Activated CD4-positive, alpha-beta T cell treated with anti-CD3 and anti-CD28 coated beads, Interleukin-2, amount 10 ng/mL, durations not matched to agents 24 days and 14 days (primary cell): Measurements from ENCODE around the gene SEC14L2. TPM values are rescaled to one million over a fixed set of nuclear protein-coding genes. Genes with fewer than 3 reads are reported as not detected.

Experiments
- DNase-seq: peaks from one replicate; pipeline ENCODE4 v3.0.0; 2022
- H3K27ac Mint-ChIP-seq: one replicate; pipeline ENCODE4 v1.8.0; 2022; ENCODE audit warnings: mild to moderate bottlenecking, mixed read lengths
- H3K27me3 Mint-ChIP-seq: one replicate; pipeline ENCODE4 v1.8.0; 2022; ENCODE audit warnings: mixed read lengths
- H3K36me3 Mint-ChIP-seq: one replicate; pipeline ENCODE4 v1.8.0; 2022; ENCODE audit warnings: low read depth, mild to moderate bottlenecking, mixed read lengths
- H3K4me1 Mint-ChIP-seq: one replicate; pipeline ENCODE4 v1.8.0; 2021; ENCODE audit warnings: mixed read lengths
- H3K4me3 Mint-ChIP-seq: one replicate; pipeline ENCODE4 v1.8.0; 2022; ENCODE audit warnings: mild to moderate bottlenecking, moderate library complexity, mixed read lengths
- H3K9me3 Mint-ChIP-seq: one replicate; pipeline ENCODE4 v1.8.0; 2021; ENCODE audit warnings: mixed read lengths
- intact Hi-C: fragments of 100-400 bp; cut with micrococcal nuclease; formaldehyde crosslinking; loops from one replicate; pipeline ENCODE4 v1.15.1; 2023
- total RNA-seq: library from RNA; stranded (reverse); gene quantifications from 2 replicates; pipeline ENCODE4 v1.2.3, GENCODE V29; 2022

The SEC14L2 gene
- total RNA-seq, 1 donor from 2014 or later: 26.7 TPM

DNA sequence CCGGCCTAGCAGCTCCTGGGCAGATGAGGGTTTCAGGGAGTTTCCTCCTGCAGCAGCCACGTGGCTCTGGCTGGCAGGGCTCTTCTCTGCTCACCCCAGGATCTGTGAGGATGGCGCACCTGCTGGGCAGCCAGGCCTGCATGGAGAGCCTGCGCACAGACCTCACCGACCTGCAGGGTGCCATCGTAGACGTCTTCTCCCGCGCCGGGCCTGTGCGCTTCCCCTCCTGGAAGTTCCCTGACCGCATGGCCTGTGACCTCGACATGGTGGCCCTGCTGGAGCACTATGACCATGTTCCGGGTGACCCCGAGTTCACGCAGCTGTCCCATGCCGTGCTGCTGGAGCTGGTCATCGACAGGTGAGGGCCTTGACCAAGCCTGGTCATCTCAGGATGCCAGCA, 30.9 kb upstream of the SEC14L2 start:
- no peak for DNase-seq
- Mint-ChIP-seq H3K4me3 (no peak overlapping the region), H3K4me1 (no peaks in the 10 kb centered on the region), H3K36me3 (no peaks in the 10 kb centered on the region), H3K27ac (no peak overlapping the region), H3K27me3 (no peaks in the 10 kb centered on the region), H3K9me3 (no peaks in the 10 kb centered on the region)
- intact Hi-C loops: no loop called here

DNA sequence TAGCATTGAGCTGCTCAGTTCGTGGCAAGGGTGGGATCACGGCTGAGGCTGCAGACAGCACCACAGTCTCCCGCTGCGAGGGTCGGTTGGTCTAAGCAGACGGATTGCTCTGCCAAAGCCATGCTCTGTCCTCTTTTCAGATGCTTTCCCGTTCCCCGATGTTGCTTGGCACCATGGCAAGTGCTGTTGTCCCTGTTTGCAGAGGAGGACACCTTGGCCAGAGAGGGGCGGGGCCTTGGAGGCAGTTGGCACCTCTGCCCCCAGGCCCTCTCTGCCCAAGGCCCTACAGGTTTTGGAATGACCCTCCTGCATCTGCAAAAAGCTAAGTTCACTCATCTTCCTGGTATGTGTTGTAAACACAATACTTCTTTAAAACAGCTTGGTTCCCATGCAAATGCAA, 28.4 kb upstream of the SEC14L2 start:
- H3K4me3 Mint-ChIP-seq: no peak overlapping the region
- DNase-seq: no peak
- intact Hi-C loops: no loop called here
- H3K36me3 Mint-ChIP-seq: no peaks in the 10 kb centered on the region
- no peaks in the 10 kb centered on the region for H3K4me1 Mint-ChIP-seq
- H3K27me3 Mint-ChIP-seq: no peaks in the 10 kb centered on the region
- H3K9me3 Mint-ChIP-seq: no peaks in the 10 kb centered on the region
- no peak overlapping the region for H3K27ac Mint-ChIP-seq

DNA sequence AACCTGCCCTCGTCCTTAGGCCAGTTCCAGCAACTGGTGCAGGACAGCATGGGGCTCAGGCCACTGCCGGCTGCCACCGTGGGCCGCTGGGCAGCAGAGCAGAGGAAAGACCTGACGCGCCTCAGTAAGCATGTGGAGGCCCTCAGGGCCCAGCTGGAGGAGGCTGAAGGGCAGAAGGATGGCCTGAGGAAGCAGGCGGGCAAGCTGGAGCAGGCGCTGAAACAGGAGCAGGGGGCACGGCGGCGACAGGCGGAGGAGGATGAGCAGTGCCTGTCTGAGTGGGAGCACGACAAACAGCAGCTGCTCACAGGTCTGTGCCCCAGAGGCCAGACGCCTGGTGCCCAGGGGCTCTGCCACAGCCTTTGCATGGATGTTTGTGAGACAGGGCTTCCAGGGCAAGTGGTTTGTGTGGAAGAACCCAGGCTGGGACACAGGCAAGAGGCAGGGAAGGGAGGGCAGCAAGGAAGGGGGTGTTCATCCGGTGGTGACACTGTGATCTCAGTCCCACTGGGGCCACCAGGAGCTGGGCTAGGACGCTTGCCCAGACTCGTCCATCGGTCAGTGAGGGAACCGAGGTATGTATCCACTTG, 26.1 kb upstream of the SEC14L2 start:
- H3K27me3 Mint-ChIP-seq: no peaks in the 10 kb centered on the region
- H3K9me3 Mint-ChIP-seq: no peaks in the 10 kb centered on the region
- no peak for DNase-seq
- no peak overlapping the region for H3K4me3 Mint-ChIP-seq
- H3K27ac Mint-ChIP-seq: no peak overlapping the region
- intact Hi-C loops: no loop called here
- H3K4me1 Mint-ChIP-seq: no peaks in the 10 kb centered on the region
- no peaks in the 10 kb centered on the region for H3K36me3 Mint-ChIP-seq

DNA sequence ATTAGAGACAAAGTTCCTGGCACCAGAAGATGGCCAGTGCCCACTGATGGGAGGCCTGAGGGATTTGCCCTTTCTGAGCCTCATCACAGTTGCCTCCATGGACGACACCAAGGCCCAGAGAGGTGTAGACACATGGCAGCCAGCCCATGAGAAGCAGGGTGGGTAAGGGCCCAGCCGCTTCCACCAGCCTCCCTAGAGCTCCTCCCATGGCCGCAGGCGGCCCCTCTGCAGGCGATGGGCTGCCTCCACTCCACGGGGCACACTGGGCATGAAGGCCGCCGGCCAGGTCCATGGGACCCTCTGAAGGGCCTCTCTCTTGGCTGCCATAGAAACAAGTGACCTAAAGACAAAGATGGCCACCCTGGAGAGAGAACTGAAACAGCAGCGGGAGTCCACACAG, 25.5 kb upstream of the SEC14L2 start:
- Mint-ChIP-seq H3K27ac (no peak overlapping the region), H3K4me1 (no peaks in the 10 kb centered on the region), H3K36me3 (no peaks in the 10 kb centered on the region), H3K4me3 (no peak overlapping the region), H3K9me3 (no peaks in the 10 kb centered on the region), H3K27me3 (no peaks in the 10 kb centered on the region)
- intact Hi-C loops: no loop called here
- DNase-seq: no peak

DNA sequence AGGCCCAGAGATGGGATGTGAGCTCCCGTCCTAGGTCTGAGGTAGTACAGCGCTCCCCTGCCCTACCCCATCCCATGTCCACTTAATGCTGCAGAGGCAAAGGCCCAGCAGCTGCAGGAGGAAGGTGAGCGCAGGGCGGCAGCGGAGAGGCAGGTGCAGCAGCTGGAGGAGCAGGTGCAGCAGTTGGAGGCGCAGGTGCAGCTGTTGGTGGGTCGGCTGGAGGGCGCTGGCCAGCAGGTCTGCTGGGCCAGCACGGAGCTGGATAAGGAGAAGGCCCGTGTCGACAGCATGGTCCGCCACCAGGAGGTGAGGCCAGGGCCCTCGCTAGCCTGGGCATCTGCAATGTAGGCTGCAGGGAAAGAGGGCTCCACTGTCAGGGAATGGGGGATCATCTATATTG, 24.8 kb upstream of the SEC14L2 start:
- no peak overlapping the region for H3K4me3 Mint-ChIP-seq
- no peaks in the 10 kb centered on the region for H3K4me1 Mint-ChIP-seq
- no peaks in the 10 kb centered on the region for H3K9me3 Mint-ChIP-seq
- intact Hi-C loops: no loop called here
- DNase-seq: no peak
- H3K36me3 Mint-ChIP-seq: no peaks in the 10 kb centered on the region
- H3K27ac Mint-ChIP-seq: no peak overlapping the region
- H3K27me3 Mint-ChIP-seq: no peaks in the 10 kb centered on the region

DNA sequence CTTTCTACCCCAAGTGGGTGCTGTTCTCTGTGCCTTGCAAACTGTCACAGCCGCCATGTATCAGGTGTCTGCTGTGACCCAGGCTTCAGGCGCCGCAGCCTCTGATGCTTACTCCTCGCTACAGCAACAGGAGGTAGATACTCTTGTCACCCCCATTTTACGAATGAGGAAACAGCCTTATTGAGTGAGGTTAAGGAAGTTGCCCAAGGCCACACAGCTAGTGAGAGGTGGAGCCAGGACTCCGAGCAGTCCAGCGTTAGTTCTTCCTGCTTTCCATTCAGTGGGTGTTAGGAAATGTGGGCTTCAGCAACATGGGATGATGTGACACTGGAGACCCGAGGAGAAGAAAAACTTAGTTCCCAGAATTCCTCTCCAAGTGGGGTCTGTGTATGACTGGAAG, 23.9 kb upstream of the SEC14L2 start:
- Mint-ChIP-seq H3K9me3 (no peaks in the 10 kb centered on the region), H3K4me1 (no peaks in the 10 kb centered on the region), H3K27me3 (no peaks in the 10 kb centered on the region), H3K4me3 (no peak overlapping the region), H3K27ac (no peak overlapping the region), H3K36me3 (no peaks in the 10 kb centered on the region)
- intact Hi-C loops: no loop called here
- no peak for DNase-seq

DNA sequence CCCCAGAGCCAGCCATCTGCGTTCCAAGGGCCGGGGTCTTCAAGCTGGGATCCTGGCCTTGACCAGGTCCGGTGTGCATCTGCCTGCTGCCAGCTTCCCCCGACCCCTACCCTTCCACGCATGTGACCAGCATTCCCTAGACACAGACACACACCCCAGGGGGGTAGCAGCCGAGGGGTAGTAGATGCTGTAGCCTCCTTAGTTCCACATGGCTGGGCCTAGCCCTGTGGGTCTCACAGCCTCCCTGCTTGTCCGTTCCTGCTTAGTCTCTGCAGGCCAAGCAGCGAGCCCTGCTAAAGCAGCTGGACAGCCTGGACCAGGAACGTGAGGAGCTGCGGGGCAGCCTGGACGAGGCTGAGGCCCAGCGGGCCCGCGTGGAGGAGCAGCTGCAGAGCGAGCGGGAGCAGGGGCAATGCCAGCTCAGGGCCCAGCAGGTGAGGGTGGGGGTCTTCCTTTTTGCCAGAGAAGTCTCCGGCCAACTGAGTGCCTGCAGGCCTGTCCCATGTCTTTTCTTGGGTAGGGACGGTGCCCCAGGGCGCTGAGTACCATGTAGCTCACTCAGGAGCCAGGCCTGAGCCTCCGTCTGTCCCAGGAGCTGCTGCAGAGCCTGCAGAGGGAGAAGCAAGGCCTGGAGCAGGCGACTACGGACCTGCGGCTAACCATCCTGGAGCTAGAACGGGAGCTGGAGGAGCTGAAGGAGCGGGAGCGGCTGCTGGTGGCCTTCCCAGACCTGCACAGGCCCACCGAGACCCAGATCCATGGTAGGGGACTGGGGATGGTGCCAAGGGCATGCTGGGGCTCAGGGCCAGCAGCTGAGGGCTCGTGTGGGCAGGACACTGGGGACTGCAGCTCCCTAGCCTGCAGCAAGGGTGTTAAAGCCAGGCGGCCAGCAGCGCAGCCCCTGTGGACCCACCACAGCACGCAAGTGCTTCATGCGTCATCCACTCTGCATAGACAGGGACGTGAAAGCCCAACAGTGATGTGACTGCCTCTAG, 23.2 kb upstream of the SEC14L2 start:
- no peak for DNase-seq
- intact Hi-C loops: no loop called here
- Mint-ChIP-seq H3K36me3 (no peaks in the 10 kb centered on the region), H3K27me3 (no peaks in the 10 kb centered on the region), H3K27ac (no peak overlapping the region), H3K9me3 (no peaks in the 10 kb centered on the region), H3K4me1 (no peaks in the 10 kb centered on the region), H3K4me3 (no peak overlapping the region)

DNA sequence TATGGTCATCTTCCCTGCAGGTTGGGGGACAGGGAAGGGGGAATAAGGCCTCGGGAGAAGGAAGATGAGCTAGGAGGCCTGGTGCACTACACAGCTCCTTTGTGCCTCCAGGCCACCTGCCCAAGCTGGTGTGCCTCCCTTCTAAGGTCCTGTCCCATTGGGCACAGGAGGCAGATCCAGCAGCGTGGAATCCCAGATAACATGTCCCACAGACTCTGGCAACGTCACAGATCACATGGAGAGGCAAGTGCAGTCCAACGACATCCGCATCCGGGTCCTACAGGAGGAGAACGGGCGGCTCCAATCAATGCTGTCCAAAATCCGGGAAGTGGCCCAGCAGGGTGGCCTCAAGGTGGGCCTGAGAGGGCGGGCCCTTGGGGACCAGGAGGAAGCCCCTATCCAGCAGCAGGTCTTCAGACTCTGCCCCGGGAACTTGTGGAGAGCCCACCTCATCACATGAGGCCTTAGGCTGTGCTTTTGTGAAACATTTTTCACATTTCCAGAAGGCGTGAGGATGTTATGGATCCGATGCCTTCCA, 21.4 kb upstream of the SEC14L2 start:
- H3K4me1 Mint-ChIP-seq: no peaks in the 10 kb centered on the region
- no peaks in the 10 kb centered on the region for H3K27me3 Mint-ChIP-seq
- no peak overlapping the region for H3K27ac Mint-ChIP-seq
- H3K36me3 Mint-ChIP-seq: no peaks in the 10 kb centered on the region
- intact Hi-C loops: no loop called here
- H3K4me3 Mint-ChIP-seq: no peak overlapping the region
- H3K9me3 Mint-ChIP-seq: no peaks in the 10 kb centered on the region
- DNase-seq: no peak

DNA sequence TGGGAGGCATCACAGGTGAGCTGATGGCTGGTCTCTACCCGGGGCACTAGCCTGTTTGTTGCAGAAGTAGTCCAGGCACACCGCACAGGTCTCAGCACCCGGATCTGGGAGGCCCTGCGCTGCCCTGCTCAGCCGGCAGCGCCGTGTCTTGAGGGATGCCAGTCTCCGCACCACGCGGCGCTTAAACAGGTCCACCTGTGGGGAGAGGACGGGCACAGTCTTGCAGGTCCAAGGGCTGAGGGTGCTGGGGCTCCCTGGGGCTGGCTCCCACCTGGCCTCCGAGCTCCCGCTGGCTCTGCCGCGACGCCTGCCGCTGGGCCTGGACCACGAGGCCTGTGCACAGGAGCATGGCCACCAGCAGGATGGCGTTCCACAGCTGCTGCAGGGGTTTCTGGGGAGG, 16.8 kb upstream of the SEC14L2 start:
- no peak overlapping the region for H3K27ac Mint-ChIP-seq
- no peaks in the 10 kb centered on the region for H3K9me3 Mint-ChIP-seq

DNA sequence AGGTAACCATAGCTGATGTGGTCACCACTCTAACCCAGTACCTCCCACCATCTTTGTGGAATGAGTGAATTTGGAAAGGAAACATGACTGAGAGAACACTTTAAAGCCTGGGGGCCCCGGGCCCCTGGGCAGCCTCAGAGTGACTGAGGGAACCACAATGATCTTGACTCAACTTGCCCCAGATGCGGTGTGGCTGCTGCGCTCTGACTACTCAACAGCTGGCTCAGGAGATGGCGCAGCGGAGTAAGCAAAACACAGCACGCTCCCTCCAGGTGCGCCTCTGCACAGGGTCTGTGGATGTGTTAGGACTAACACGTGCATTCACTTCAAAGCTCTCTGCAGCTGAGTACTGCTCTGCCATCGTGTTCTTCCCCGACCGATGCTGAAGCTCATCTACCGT, 15.6 kb upstream of the SEC14L2 start:
- Mint-ChIP-seq H3K27me3 (no peaks in the 10 kb centered on the region), H3K27ac (no peak overlapping the region), H3K4me1 (peaks cover 2% of the 10 kb centered on the region), H3K4me3 (no peak overlapping the region), H3K9me3 (no peaks in the 10 kb centered on the region), H3K36me3 (no peaks in the 10 kb centered on the region)
- intact Hi-C loops: no loop called here
- DNase-seq: no peak

More for the DNA sequence above, 16.8 kb upstream of the SEC14L2 start:
- Mint-ChIP-seq H3K36me3 (no peaks in the 10 kb centered on the region), H3K4me3 (no peak overlapping the region), H3K27me3 (no peaks in the 10 kb centered on the region), H3K4me1 (no peaks in the 10 kb centered on the region)
- intact Hi-C loops: no loop called here
- DNase-seq: no peak

DNA sequence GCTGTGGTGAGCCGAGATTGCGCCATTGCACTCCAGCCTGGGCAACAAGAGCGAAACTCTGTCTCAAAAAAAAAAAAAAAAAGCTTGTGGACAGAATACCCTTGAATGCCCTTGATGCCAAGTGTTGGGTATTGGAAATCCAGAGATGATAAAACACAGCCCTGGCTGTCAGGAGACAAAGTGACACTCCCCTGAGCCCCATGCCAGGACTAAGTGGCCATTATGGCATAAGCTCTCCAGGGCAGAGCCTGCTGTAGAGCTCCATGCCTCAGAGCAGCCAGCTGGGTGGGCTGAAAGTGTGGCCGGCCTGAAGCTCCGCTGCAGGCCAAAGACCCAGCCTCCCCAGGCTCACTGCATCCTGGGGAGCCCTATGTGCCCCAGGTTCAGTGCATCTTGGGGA, 14.5 kb upstream of the SEC14L2 start:
- Mint-ChIP-seq H3K27me3 (no peaks in the 10 kb centered on the region), H3K4me3 (no peak overlapping the region), H3K36me3 (no peaks in the 10 kb centered on the region), H3K9me3 (no peaks in the 10 kb centered on the region), H3K27ac (no peak overlapping the region), H3K4me1 (peaks cover 5% of the 10 kb centered on the region)
- DNase-seq: no peak
- intact Hi-C loops: no loop called here

DNA sequence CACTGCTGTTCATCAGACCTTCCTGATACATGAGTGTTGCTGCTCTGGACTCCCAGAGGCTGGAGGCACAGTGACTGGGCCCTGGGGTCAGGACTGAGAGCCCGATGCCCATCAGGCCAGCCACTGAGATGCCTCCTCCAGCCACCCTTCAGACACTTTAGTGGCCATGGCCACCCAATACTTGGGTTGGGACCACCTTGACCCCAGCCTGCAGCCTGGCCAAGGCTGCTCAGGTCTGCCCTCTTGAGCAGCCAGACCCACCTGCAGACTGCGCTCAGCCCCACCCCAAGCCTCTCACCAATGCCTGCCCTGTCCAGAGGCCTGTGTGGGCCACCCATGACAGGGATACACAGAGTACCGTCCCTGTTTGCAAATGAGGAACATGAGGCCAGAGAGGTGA, 13.8 kb upstream of the SEC14L2 start:
- no peak for DNase-seq
- intact Hi-C loops: no loop called here
- Mint-ChIP-seq H3K27me3 (no peaks in the 10 kb centered on the region), H3K4me1 (peaks cover 8% of the 10 kb centered on the region), H3K9me3 (no peaks in the 10 kb centered on the region), H3K4me3 (no peak overlapping the region), H3K27ac (no peak overlapping the region), H3K36me3 (no peaks in the 10 kb centered on the region)

DNA sequence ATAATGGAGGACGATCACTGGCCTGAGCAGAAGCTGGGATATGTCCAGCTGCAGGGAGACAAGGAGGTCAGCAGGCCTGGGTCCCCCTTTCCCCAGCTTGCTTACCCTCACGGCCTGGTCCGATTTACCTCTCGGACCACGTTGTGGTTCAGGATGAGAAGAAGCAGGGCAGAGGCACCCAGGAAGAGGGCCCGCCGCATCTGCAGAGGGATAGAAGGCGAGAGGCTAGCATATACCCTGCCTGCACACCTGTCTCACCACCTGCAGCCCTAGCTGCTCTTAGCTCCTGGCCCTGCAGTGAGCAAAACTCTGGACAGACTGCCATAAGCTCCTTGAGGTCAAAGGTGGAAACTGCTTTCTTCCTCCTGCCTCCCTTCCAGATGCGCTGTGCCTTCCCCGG, 10.9 kb upstream of the SEC14L2 start:
- DNase-seq: no peak
- Mint-ChIP-seq H3K36me3 (no peaks in the 10 kb centered on the region), H3K27ac (no peak overlapping the region), H3K4me3 (peak overlapping the region; percentile 86), H3K9me3 (no peaks in the 10 kb centered on the region), H3K4me1 (peaks cover 8% of the 10 kb centered on the region), H3K27me3 (no peaks in the 10 kb centered on the region)
- intact Hi-C loops: loop anchor here (2.0 kb wide), 1 partner anchor 29 kb away; the partner anchor contains the start of genes CCDC157 and SF3A1

DNA sequence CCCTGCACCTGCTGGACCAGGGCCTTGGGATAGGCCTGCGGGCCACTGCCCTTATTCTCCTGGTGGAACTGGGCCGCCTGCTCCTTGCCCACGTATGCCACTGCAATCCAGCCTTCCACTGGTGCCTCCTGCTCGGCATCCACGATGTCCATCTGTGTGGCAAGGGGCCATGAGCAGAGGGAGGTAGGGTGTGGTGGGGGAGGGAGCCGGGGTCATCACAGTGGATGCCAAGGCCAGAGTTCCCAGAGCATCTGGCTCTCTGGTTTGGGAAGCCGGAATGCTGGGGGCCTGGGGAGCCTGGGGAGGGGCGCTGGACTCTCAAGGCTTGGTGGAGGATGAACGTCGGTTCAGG, 10.2 kb upstream of the SEC14L2 start:
- DNase-seq: no peak
- peaks cover 13% of the 10 kb centered on the region for H3K4me1 Mint-ChIP-seq
- H3K27me3 Mint-ChIP-seq: no peaks in the 10 kb centered on the region
- H3K36me3 Mint-ChIP-seq: no peaks in the 10 kb centered on the region
- intact Hi-C loops: loop anchor here (2.0 kb wide), 1 partner anchor 30 kb away; the partner anchor contains the start of genes CCDC157 and SF3A1
- H3K9me3 Mint-ChIP-seq: no peaks in the 10 kb centered on the region
- H3K27ac Mint-ChIP-seq: peak overlapping the region; percentile 69
- peak overlapping the region; percentile 86 for H3K4me3 Mint-ChIP-seq
